Measurements from ENCODE around the gene BCKDK.

- TF ChIP-seq CREB5 (CRISPR knock-in tag; IDR thresholded peaks at IDR 0.05; ENCODE audit: low read depth) (no peak), ISL1 (CRISPR knock-in tag; IDR thresholded peaks at IDR 0.05) (no peak), GLIS3 (CRISPR knock-in tag; IDR thresholded peaks at IDR 0.05) (no peak), TSHZ2 (CRISPR knock-in tag; IDR thresholded peaks at IDR 0.05) (no peak), ZFP3 (CRISPR knock-in tag; IDR thresholded peaks at IDR 0.05) (no peak), OSR1 (CRISPR knock-in tag; IDR thresholded peaks at IDR 0.05) (no peak)
Measured at GRCh38 chr16:31083981-31084380, 24.2 kb upstream of the BCKDK start.
